NCI-H2196 (cell line): ENCODE measurements around the gene GABBR1.
A peak's percentile ranks its signal among the peaks of the same experiment; 100 is the strongest.

ENCODE experiments used
- DNase-seq: peaks from one replicate; lab custom pipeline; 2025; ENCODE audit not compliant: unreplicated experiment; lab: John Stamatoyannopoulos, UW

Gene GABBR1

GRCh38 chr6:29528988-29529560 is 103.9 kb downstream of the GABBR1 start:
- no peak for DNase-seq

- no peak for DNase-seq
Measured at GRCh38 chr6:29528300-29528931, 104.6 kb downstream of the GABBR1 start.

- DNase-seq: no peak
Measured at GRCh38 chr6:29527564-29527963, 105.4 kb downstream of the GABBR1 start.

GRCh38 chr6:29527126-29527525 is 105.9 kb downstream of the GABBR1 start:
- no peak for DNase-seq

GRCh38 chr6:29525311-29525639 is 107.7 kb downstream of the GABBR1 start:
- no peak for DNase-seq

- no peak for DNase-seq
Measured at GRCh38 chr6:29524444-29525310, 108.3 kb downstream of the GABBR1 start.

GRCh38 chr6:29524044-29524443 is 108.9 kb downstream of the GABBR1 start:
- DNase-seq: no peak

GRCh38 chr6:29522227-29522626 is 110.8 kb downstream of the GABBR1 start:
- no peak for DNase-seq

- no peak for DNase-seq
Measured at GRCh38 chr6:29521006-29521680, 111.8 kb downstream of the GABBR1 start.

GRCh38 chr6:29520232-29520631 is 112.8 kb downstream of the GABBR1 start:
- DNase-seq: no peak

GRCh38 chr6:29519291-29520010 is 113.5 kb downstream of the GABBR1 start:
- no peak for DNase-seq

GRCh38 chr6:29517728-29518440 is 115.1 kb downstream of the GABBR1 start:
- DNase-seq: no peak

GRCh38 chr6:29517245-29517644 is 115.7 kb downstream of the GABBR1 start:
- no peak for DNase-seq

- DNase-seq: peak; percentile 11
Measured at GRCh38 chr6:29516108-29516507, 116.9 kb downstream of the GABBR1 start.

GRCh38 chr6:29510746-29511300 is 122.2 kb downstream of the GABBR1 start:
- DNase-seq: no peak

GRCh38 chr6:29510202-29510601 is 122.8 kb downstream of the GABBR1 start:
- DNase-seq: no peak
